GM12892 (cell line): ENCODE results near the gene RIPOR1. TPM values are rescaled to one million over a fixed set of nuclear protein-coding genes. Genes with fewer than 3 reads are reported as not detected.
"Not testable (repeated sequence)": the region's sequence is repeated elsewhere in the genome, so short reads cannot be mapped to it uniquely, and the experiment has no call there.

Experiments
- DNase-seq: peaks from one replicate; pipeline ENCODE4 v3.0.0; 2011; ENCODE audit not compliant: insufficient read length
- FAIRE-seq: peaks from 2 replicates; lab custom pipeline; 2011; peaks lifted over from hg19 to GRCh38; lab: Jason Lieb, UNC
- POLR2A ChIP-seq: IDR thresholded peaks from 2 replicates; pipeline ENCODE4 v1.6.1; 2011; ENCODE audit warnings: low read depth, low read length, control low read depth
- POLR2AphosphoS5 ChIP-seq: IDR thresholded peaks from 2 replicates; pipeline ENCODE4 v1.6.1; 2011; ENCODE audit warnings: low read depth, low read length, control low read depth
- TAF1 ChIP-seq: IDR thresholded peaks from 2 replicates; pipeline ENCODE4 v1.6.1; 2011; ENCODE audit warnings: low read depth, mild to moderate bottlenecking, control low read depth, low read length, borderline replicate concordance
- polyA plus RNA-seq: library from polyadenylated mRNA; unstranded; fragments of >200 nt; gene quantifications from one replicate; pipeline ENCODE4 v1.2.1, GENCODE V29; 2012; ENCODE audit warnings: missing spikeins, inconsistent platforms; ENCODE audit not compliant: missing spikeins

RIPOR1 gene
- 9.3 TPM for polyA plus RNA-seq

DNA sequence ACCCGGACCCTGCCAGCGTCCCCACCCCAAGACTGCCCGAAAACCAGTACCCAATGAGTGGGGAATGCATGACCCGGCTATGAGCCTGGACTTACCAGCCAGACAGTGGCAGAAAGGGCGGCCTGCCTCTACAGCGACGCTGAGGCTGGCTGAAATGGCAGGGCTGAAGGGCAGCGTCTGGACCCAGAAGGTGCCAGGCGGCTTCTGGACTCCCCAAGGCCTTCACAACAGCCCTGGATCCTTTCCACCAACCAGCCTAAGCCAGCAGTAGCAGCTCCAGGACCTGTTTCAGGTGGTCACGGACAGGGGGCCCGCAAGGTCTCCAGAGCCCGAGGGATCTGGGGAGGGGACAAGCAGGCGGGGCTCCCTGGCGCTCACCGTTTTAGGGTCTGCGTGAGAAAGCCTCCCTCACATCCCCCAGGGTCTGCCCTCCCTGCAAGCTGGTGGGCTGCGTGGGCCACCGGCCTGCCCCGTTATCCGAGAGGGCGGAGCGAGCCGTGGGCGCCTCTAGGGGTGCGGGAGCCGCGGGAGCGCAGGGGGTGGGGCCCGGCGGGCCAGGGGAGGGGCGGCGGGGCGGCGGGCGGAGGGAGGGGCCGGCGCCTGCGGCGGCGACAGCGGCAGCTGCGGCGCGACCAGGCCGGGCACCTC lies at the start of gene RIPOR1:
RIPOR1 (plus strand) TSS at position 608 of the 648 bp plus-strand sequence. CDS start 9,618 bp downstream, outside the sequence.
- TF ChIP-seq POLR2AphosphoS5 (no peak), TAF1 (no peak), POLR2A (no peak)
- FAIRE-seq (peak; percentile 38), DNase-seq (peak; percentile 76)

- FAIRE-seq (peak; percentile 92), DNase-seq (peak; percentile 96)
- TF ChIP-seq POLR2A (peak; percentile 77; the same call in 1 of the 2 replicates), TAF1 (peak; percentile 73; the same call in 1 of the 2 replicates), POLR2AphosphoS5 (peak; percentile 73; the same call in 1 of the 2 replicates)
These were observed 47.6 kb upstream of the RIPOR1 start, which contains the start of gene ATP6V0D1 for GRCh38 chr16:67480833-67481560. ATP6V0D1 (minus strand) TSS chr16:67481157; CDS start chr16:67481086, 71 bp downstream.

- DNase-seq, result no peak
- no peak; the same call in 1 of the 2 replicates for TF ChIP-seq POLR2A
- TF ChIP-seq TAF1, result no peak
- TF ChIP-seq POLR2AphosphoS5, result no peak
- no peak for FAIRE-seq
These were observed 46.9 kb upstream of the RIPOR1 start for GRCh38 chr16:67481561-67482232.

DNA sequence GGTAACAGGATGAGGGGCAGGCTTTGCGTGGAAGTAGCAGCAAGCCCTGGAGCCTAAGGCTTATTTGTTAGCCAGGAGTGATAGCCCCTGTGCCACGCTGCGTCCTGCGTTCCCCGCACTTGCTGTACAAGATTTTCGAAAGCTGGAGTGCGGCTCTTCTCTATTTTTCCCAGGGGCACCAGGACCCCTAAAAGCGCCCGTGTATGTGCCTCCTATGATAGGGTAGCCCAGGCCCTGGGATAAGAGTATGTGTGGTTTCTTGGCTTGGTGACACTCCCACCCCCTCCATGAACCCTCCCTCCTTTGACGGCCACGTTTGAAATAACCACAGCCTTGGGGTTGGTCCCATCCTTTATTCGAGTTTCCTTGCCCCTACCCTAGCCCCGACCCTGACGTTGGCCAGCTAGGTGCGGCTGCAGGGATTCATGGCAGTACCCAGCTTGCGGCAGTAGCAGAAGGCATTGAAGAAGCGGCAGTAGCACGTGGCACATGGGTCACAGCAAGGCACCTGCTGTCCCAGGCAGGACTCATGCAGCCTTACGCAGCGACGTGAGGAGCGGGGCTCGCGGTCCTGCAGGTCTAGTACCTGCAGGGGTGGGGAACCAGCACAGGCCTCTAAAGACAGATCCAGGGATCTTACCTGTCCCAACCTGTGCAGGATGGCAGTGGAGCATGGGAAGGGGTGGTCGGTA lies 46.2 kb upstream of the RIPOR1 start:
- FAIRE-seq (no peak), DNase-seq (no peak)
- TF ChIP-seq POLR2A (no peak), TAF1 (no peak), POLR2AphosphoS5 (no peak)

DNA sequence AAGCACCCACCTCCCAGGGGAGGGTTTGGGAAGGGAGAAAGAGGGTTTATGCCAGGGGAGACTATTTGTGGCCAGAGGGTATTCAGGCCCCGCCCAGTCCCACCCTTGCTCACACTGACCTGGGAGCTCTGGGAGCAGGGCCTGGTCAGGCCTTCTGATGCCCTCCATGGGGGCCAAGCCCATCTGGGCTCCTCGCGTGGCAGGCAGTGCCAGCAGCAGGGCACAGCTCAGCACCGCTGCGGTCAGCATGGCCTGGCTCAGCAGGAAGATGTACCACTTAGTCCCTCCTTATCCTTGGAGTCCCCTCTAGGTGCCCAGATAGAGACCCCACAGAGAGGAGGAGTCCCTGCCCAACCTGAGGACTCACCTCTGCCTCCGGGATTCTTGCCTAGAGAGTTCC lies 45.5 kb upstream of the RIPOR1 start, which contains the start of gene AGRP:
AGRP (minus strand) TSS at position 398 of the 400 bp plus-strand sequence; CDS start at position 249, 149 bp downstream.
- FAIRE-seq (no peak), DNase-seq (no peak)
- no peak for TF ChIP-seq POLR2A

GRCh38 chr16:67483731-67484525 lies 44.7 kb upstream of the RIPOR1 start:
- no peak for DNase-seq
- TF ChIP-seq TAF1 (no peak), POLR2A (no peak), POLR2AphosphoS5 (no peak)
- no peak for FAIRE-seq

DNA sequence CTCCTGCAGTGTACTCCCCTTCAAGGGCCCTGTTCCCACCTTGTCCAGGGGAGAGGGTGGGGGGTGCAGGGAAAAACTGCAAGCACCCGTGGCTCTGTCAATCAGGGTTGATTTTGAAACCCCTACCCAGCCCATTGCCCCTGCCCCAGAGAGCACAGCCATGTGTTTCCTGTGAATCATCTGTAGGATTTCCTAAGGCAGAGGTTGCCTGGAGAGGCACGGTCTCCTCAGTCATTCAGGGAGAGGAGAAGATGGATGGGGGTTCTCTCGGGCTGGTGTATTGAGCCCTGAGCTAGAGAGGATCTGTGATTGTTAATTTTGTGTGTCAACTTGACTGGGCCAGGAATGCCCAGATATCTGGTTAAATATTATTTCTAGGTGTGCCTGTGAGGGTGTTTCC lies 41.8 kb upstream of the RIPOR1 start:
- TF ChIP-seq TAF1, result no peak
- TF ChIP-seq POLR2AphosphoS5, result no peak
- TF ChIP-seq POLR2A, result no peak
- no peak for DNase-seq
- FAIRE-seq, result no peak

DNA sequence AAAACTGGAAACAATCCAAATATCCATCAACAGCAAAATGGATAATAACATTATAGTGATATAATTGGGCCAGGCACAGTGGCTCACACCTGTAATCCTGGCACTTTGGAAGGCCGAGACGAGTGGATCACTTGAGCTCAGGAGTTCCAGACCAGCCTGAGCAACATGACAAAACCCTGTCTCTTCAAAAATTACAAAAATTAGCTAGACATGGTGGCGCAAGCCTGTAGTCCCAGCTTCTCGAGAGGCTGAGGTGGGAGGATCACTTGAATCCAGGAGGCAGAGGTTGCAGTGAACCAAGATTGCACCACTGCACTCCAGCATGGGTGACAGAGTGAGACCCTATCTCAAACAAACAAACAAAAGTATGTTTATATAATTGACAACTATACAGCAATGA lies 41.1 kb upstream of the RIPOR1 start:
- not testable (repeated sequence) for FAIRE-seq, DNase-seq

DNA sequence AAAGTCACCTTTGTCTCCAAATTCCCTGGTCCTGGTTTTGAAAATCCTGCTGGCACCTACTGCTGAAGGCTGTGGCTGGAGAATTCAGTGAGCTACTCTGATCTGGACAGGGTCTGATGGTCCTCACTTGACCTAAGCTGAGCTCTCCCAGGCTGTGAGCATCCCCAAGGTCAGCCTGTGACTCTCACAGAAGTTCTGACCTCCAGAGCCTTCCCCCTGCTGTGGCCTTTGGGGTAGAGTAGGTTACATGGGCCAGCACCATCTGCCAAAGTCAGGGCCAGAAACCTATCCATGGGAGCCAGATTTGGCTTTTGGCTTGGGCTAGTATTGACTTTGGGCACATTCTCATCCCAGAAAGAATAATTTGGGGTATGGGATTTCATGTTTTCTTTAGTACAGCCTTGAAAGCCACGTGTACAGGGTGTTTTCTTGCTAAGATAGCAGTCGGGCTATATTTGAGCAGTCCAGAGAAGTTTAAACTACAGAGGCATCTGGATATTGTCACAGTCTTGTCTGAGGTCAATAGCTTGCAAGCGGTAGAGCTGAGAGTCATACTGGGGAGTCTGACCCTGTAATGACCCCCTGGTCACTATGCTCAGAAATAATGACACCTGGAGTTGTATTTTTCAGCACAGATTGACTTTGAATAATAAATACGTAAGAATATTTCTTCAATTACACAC lies 39.1 kb upstream of the RIPOR1 start:
- TF ChIP-seq POLR2A, result no peak
- no peak for TF ChIP-seq POLR2AphosphoS5
- no peak for TF ChIP-seq TAF1
- FAIRE-seq (no peak), DNase-seq (no peak)

GRCh38 chr16:67490335-67491096 lies 38.1 kb upstream of the RIPOR1 start:
- no peak for DNase-seq
- TF ChIP-seq POLR2A (no peak), TAF1 (no peak)
- no peak for FAIRE-seq
